CD4-positive, alpha-beta T cell (primary cell): ENCODE results near the gene SYT5. TPM values are rescaled to one million over a fixed set of nuclear protein-coding genes. Genes with fewer than 3 reads are reported as not detected.

Experiments used
- ATAC-seq: fragments of 200-7000 bp; cut with Tn5 transposase; one replicate; pipeline ENCODE4 v1.10.0; 2022; ENCODE audit warnings: mild to moderate bottlenecking; ENCODE audit not compliant: poor library complexity
- CTCF ChIA-PET: fragments of 350-600 bp; sonication (Branson Sonifier 250); formaldehyde crosslinking; loops from one replicate; lab custom pipeline; 2021; ENCODE audit warnings: antibody characterized with exemption, inconsistent platforms; lab: Charles Lee
- POLR2A ChIA-PET: fragments of 350-600 bp; sonication (Branson Sonifier 250); formaldehyde crosslinking; loops from one replicate; lab custom pipeline; 2021; ENCODE audit warnings: antibody characterized with exemption, inconsistent platforms; lab: Charles Lee
- DNase-seq, 14 experiments: peaks; one replicate each; pipeline ENCODE4 v3.0.0-alpha.2; 2013 to 2020; ENCODE audit warnings: mixed read lengths in 2 of 14
- H3K27ac ChIP-seq, 2 donors: one replicate each; pipeline versions ENCODE4 v1.5.1 to v1.7.0; 2013; ENCODE audit warnings: low read length in 2 of 2, low read depth in 1 of 2, mild to moderate bottlenecking in 1 of 2
- H3K27me3 ChIP-seq, 2 experiments: 1 replicate in 1 of 2; 2 replicates in 1 of 2; pipeline versions ENCODE4 v1.6.1 to v1.7.0; 2013; ENCODE audit warnings: low read length in 2 of 2, control low read depth in 1 of 2, mild to moderate bottlenecking in 1 of 2, moderate library complexity in 1 of 2; ENCODE audit not compliant: insufficient read depth in 2 of 2, control insufficient read depth in 1 of 2
- H3K36me3 ChIP-seq: one replicate; pipeline ENCODE4 v1.6.1; 2013; ENCODE audit warnings: low read length, control low read depth; ENCODE audit not compliant: insufficient read depth
- H3K4me1 ChIP-seq: one replicate; pipeline ENCODE4 v1.6.1; 2013; ENCODE audit warnings: low read length, control low read depth; ENCODE audit not compliant: insufficient read depth
- H3K4me3 ChIP-seq: one replicate; pipeline ENCODE4 v1.5.1; 2013; ENCODE audit warnings: mild to moderate bottlenecking, low read length, moderate library complexity
- H3K9me3 ChIP-seq, 2 experiments: 1 replicate in 1 of 2; 2 replicates in 1 of 2; pipeline versions ENCODE4 v1.6.1 to v1.7.0; 2013; ENCODE audit warnings: low read length in 2 of 2, mild to moderate bottlenecking in 2 of 2, control low read depth in 1 of 2, moderate library complexity in 1 of 2; ENCODE audit not compliant: control insufficient read depth in 1 of 2, insufficient read depth in 1 of 2
- H3K27ac Mint-ChIP-seq: one replicate; pipeline ENCODE4 v1.8.0; 2020; ENCODE audit warnings: mixed read lengths
- H3K27me3 Mint-ChIP-seq: one replicate; pipeline ENCODE4 v1.8.0; 2021; ENCODE audit warnings: mixed read lengths
- H3K36me3 Mint-ChIP-seq: one replicate; pipeline ENCODE4 v1.8.0; 2021; ENCODE audit warnings: low read depth, mixed read lengths
- H3K4me1 Mint-ChIP-seq: one replicate; pipeline ENCODE4 v1.8.0; 2021; ENCODE audit warnings: low read depth, mixed read lengths
- H3K4me3 Mint-ChIP-seq: one replicate; pipeline ENCODE4 v1.8.0; 2020; ENCODE audit warnings: mild to moderate bottlenecking, mixed read lengths
- H3K9me3 Mint-ChIP-seq: one replicate; pipeline ENCODE4 v1.8.0; 2020; ENCODE audit warnings: mixed read lengths
- intact Hi-C, 2 experiments: fragments of 100-400 bp; cut with DNase I in 1 of 2; cut with micrococcal nuclease in 1 of 2; formaldehyde crosslinking; loops; one replicate each; pipeline versions ENCODE4 v1.15.1 to v1.9.0; 2023 to 2025; cut with DNase I, micrococcal nuclease
- total RNA-seq, 174 experiments: library from RNA in 2 of 174; stranded (reverse) in 2 of 174; gene quantifications; one replicate each; pipeline ENCODE4 v1.2.3 and lab custom pipeline; 2021 to 2026
- TF ChIP-seq, protein P1 (sequence below): fragments of 200-600 bp; IDR thresholded peaks from one replicate; pipeline ENCODE4 v1.8.0; 2022; ENCODE audit warnings: antibody characterized with exemption, mild to moderate bottlenecking

Gene SYT5
- total RNA-seq, 2 experiments from 2014 or later, result 0.41 to 0.56 TPM

- H3K4me3 Mint-ChIP-seq, result no peak overlapping the region
- ChIA-PET POLR2A (no interaction called here), CTCF (no interaction called here)
- peaks cover 6% of the 10 kb centered on the region for H3K4me1 ChIP-seq
- TF ChIP-seq, protein P1, sequence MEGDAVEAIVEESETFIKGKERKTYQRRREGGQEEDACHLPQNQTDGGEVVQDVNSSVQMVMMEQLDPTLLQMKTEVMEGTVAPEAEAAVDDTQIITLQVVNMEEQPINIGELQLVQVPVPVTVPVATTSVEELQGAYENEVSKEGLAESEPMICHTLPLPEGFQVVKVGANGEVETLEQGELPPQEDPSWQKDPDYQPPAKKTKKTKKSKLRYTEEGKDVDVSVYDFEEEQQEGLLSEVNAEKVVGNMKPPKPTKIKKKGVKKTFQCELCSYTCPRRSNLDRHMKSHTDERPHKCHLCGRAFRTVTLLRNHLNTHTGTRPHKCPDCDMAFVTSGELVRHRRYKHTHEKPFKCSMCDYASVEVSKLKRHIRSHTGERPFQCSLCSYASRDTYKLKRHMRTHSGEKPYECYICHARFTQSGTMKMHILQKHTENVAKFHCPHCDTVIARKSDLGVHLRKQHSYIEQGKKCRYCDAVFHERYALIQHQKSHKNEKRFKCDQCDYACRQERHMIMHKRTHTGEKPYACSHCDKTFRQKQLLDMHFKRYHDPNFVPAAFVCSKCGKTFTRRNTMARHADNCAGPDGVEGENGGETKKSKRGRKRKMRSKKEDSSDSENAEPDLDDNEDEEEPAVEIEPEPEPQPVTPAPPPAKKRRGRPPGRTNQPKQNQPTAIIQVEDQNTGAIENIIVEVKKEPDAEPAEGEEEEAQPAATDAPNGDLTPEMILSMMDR, result no peak
- no peak overlapping the region for H3K27ac Mint-ChIP-seq
- H3K9me3 ChIP-seq, result peaks cover 6 to 27% of the 10 kb centered on the region in 2 experiments
- H3K27me3 Mint-ChIP-seq, result peaks cover 52% of the 10 kb centered on the region
- H3K36me3 Mint-ChIP-seq, result no peaks in the 10 kb centered on the region
- H3K4me1 Mint-ChIP-seq, result no peaks in the 10 kb centered on the region
- H3K27me3 ChIP-seq, result peaks cover 5 to 13% of the 10 kb centered on the region in 2 experiments
- no peak overlapping the region for H3K4me3 ChIP-seq
- no peak overlapping the region for H3K27ac ChIP-seq
- peaks cover 4% of the 10 kb centered on the region for H3K9me3 Mint-ChIP-seq
- H3K36me3 ChIP-seq, result no peaks in the 10 kb centered on the region
- no peak for DNase-seq
- ATAC-seq, result no peak
- intact Hi-C loops, result no loop called here
Measured at GRCh38 chr19:55209693-55210472, 29.8 kb upstream of the SYT5 start.

DNA sequence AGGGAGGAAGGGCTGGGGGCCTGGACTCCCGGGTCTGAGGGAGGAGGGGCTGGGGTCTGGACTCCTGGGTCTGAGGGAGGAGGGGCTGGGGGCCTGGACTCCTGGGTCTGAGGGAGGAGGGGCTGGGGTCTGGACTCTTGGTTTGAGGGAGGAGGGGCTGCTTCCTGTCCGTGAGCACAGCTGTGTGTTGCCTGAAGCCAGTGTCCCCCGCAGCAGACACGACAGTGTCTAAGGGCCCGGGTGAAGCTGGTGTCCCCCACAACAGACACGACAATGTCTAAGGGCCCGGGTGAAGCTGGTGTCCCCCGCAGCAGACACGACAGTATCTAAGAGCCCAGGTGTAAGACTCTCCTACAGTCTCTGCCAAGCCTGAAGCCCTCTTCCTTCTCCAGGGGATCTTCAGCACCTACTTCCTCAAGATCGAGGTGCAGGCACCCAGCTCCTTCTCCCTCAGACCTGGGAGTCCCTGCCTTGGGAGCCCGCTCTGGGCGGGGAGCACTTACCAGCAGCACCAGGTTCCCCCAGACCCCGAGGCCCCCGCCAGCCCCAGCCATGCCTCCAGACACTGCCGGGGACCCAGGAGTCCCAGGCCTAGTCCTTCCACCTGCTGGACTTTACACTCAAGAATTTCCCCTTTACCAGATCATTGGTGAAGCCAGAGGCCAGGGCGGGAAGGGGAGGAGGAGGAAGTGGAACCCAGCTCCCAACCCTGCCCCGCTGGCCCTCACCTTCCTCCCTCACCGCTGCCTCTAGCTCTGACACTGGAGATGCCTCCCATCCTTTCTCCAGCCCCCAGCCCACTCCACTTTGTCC, 29.0 kb upstream of the SYT5 start, which contains the start of gene PTPRH:
TSS of gene PTPRH (minus strand) at position 622 of the 813 bp plus-strand sequence. CDS start at position 554, 68 bp downstream.
- CTCF ChIA-PET, result no interaction called here
- Histone ChIP-seq H3K27ac (no peak within 1 kb of the TSS), H3K36me3 (no peaks in the 10 kb centered on the region), H3K4me1 (peaks cover 6% of the 10 kb centered on the region), H3K9me3 (peaks cover 6 to 27% of the 10 kb centered on the region in 2 experiments), H3K4me3 (no peak within 1 kb of the TSS), H3K27me3 (peaks cover 5 to 13% of the 10 kb centered on the region in 2 experiments)
- Mint-ChIP-seq H3K36me3 (no peaks in the 10 kb centered on the region), H3K9me3 (peaks cover 4% of the 10 kb centered on the region), H3K4me3 (no peak within 1 kb of the TSS), H3K27ac (no peak within 1 kb of the TSS), H3K27me3 (peaks cover 56% of the 10 kb centered on the region), H3K4me1 (no peaks in the 10 kb centered on the region)
- ATAC-seq (no peak), DNase-seq (no peak)
- intact Hi-C loops, result no loop called here
- TF ChIP-seq, protein P1, result no peak
- POLR2A ChIA-PET, result no interaction called here

DNA sequence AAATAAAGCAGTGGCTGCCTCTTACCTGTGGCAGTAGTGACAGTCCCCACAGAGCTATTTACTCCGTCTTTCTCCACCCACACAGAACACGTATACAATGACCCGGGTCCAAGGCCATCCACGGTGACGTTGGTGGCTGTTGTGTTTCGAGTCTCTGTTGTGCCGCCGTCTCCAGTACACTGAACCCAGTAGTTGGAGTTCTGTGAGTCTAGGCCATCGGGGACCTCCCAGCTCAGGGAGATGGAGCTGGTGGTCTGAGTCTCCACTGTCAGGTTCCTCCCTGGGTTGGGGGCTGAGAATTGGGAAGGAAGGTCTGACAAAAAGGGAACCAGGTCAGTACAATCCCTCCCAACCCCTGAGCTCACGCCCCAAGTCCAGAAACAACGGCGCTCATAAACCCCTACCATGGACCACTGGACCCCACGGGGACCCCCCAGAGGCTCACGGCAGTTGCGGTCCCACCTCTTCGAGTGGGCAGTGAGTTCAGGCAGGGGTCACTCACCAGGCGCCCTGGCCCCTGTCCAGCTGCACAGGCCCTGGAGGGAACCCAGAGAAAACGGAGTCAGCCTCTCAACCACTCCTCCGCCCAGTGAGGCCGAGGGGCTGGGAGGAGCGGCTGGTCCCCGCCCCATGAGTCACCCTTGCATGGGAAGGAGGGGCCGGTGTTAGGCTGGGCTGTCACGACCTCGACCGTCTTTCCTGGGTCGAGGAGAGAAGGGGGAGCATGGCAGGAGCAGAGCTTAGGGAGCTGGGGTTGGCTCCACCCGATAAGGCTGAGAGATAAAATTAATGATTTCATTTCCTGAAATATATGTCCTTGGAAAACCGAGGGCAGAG, 26.8 kb upstream of the SYT5 start:
- no peak overlapping the region for H3K4me3 Mint-ChIP-seq
- no peaks in the 10 kb centered on the region for H3K4me1 Mint-ChIP-seq
- TF ChIP-seq, protein P1, result no peak
- H3K9me3 Mint-ChIP-seq, result no peaks in the 10 kb centered on the region
- no peaks in the 10 kb centered on the region for H3K36me3 ChIP-seq
- ChIA-PET CTCF (no interaction called here), POLR2A (no interaction called here)
- DNase-seq (peak in 3 of 14 experiments; percentile 40 to 56 (median 51)), ATAC-seq (no peak)
- peaks cover 0 to 10% of the 10 kb centered on the region in 2 experiments for H3K9me3 ChIP-seq
- H3K27ac Mint-ChIP-seq, result no peak overlapping the region
- H3K4me3 ChIP-seq, result no peak overlapping the region
- no peaks in the 10 kb centered on the region for H3K36me3 Mint-ChIP-seq
- peaks cover 6% of the 10 kb centered on the region for H3K4me1 ChIP-seq
- no peak overlapping the region for H3K27ac ChIP-seq
- peaks cover 54% of the 10 kb centered on the region for H3K27me3 Mint-ChIP-seq
- peaks cover 2 to 11% of the 10 kb centered on the region in 2 experiments for H3K27me3 ChIP-seq
- intact Hi-C loops, result no loop called here
